SK-N-SH (cell line): Measurements from ENCODE around the gene TTC5. TPM values are rescaled to one million over a fixed set of nuclear protein-coding genes. Genes with fewer than 3 reads are reported as not detected.

Experiments
- CTCF ChIA-PET: fragments of 300-600, 350-600 bp; formaldehyde crosslinking; extraction: SDS; loops from one replicate; lab custom pipeline; 2021; lab: Yijun Ruan, JAX
- POLR2A ChIA-PET: fragments of 350-600 bp; sonication (Branson Sonifier 250); formaldehyde crosslinking; extraction: SDS; loops from one replicate; lab custom pipeline; 2020; ENCODE audit warnings: antibody characterized with exemption, inconsistent platforms; lab: Yijun Ruan, JAX
- DNase-seq: peaks from one replicate; pipeline ENCODE4 v3.0.0; 2012
- H2AFZ ChIP-seq: fragments of 200-600 bp; sonication (generic); 2 replicates; pipeline ENCODE4 v1.8.1; 2016; ENCODE audit warnings: antibody characterized with exemption, mild to moderate bottlenecking, low read depth
- H3F3A ChIP-seq: fragments of 200-600 bp; sonication (generic); replicated peaks from 2 replicates; pipeline ENCODE3; 2016; ENCODE audit warnings: antibody characterized with exemption, mild to moderate bottlenecking; ENCODE audit not compliant: insufficient read depth
- H3K27ac ChIP-seq, 2 experiments: fragments of 200-500 bp in 1 of 2; fragments of 200-600 bp in 1 of 2; sonication (Bioruptor generic) in 1 of 2; sonication (generic), shearing (Covaris generic) in 1 of 2; 2 replicates each; pipeline versions ENCODE4 v1.5.1 to v1.6.1; 2014 to 2016; ENCODE audit warnings: low read depth in 2 of 2, inconsistent platforms in 1 of 2, low read length in 1 of 2, mild to moderate bottlenecking in 1 of 2, mixed read lengths in 1 of 2
- H3K27me3 ChIP-seq: fragments of 200-600 bp; sonication (generic), shearing (Covaris generic); 2 replicates; pipeline ENCODE4 v1.6.1; 2016; ENCODE audit warnings: mixed run types; ENCODE audit not compliant: insufficient read depth
- H3K36me3 ChIP-seq, 2 experiments: fragments of 200-500 bp in 1 of 2; fragments of 200-600 bp in 1 of 2; sonication (Bioruptor generic) in 1 of 2; sonication (generic) in 1 of 2; replicated peaks in 1 of 2; 2 replicates each; pipeline versions ENCODE3 to v1.5.1; 2014 to 2016; ENCODE audit warnings: low read length in 1 of 2, mild to moderate bottlenecking in 1 of 2; ENCODE audit not compliant: insufficient read depth in 2 of 2, control insufficient read depth in 1 of 2
- H3K4me1 ChIP-seq, 2 experiments: fragments of 200-500 bp in 1 of 2; fragments of 200-600 bp in 1 of 2; sonication (Bioruptor generic) in 1 of 2; sonication (generic), shearing (Covaris generic) in 1 of 2; 2 replicates each; pipeline versions ENCODE4 v1.5.1 to v1.6.1; 2014 to 2016; ENCODE audit warnings: low read depth in 1 of 2, low read length in 1 of 2, mixed run types in 1 of 2; ENCODE audit not compliant: insufficient read depth in 2 of 2, control insufficient read depth in 1 of 2
- H3K4me2 ChIP-seq: fragments of 200-600 bp; sonication (generic), shearing (Covaris generic); 2 replicates; pipeline ENCODE4 v1.6.1; 2017; ENCODE audit warnings: mixed run types
- H3K4me3 ChIP-seq, 2 experiments: fragments of 200-500 bp in 1 of 2; fragments of 200-600 bp in 1 of 2; sonication (Bioruptor generic) in 1 of 2; sonication (generic), shearing (Covaris generic) in 1 of 2; 2 replicates each; pipeline versions ENCODE4 v1.5.1 to v1.8.1; 2014 to 2016; ENCODE audit warnings: low read depth in 2 of 2, inconsistent platforms in 1 of 2, low read length in 1 of 2, mild to moderate bottlenecking in 1 of 2, mixed read lengths in 1 of 2, moderate library complexity in 1 of 2
- H3K79me2 ChIP-seq: fragments of 200-600 bp; sonication (generic); 2 replicates; pipeline ENCODE4 v1.8.1; 2017; ENCODE audit warnings: mild to moderate bottlenecking; ENCODE audit not compliant: insufficient read depth
- H3K9ac ChIP-seq: fragments of 200-600 bp; sonication (generic); 2 replicates; pipeline ENCODE4 v1.6.1; 2017; ENCODE audit warnings: mixed run types
- H3K9me2 ChIP-seq: fragments of 200-600 bp; sonication (generic); 2 replicates; pipeline ENCODE4 v1.6.1; 2017; ENCODE audit warnings: mixed run types
- H3K9me3 ChIP-seq: fragments of 200-600 bp; sonication (generic); 2 replicates; pipeline ENCODE4 v1.6.1; 2017; ENCODE audit warnings: mixed run types, mild to moderate bottlenecking, moderate library complexity
- H4K20me1 ChIP-seq: fragments of 200-600 bp; sonication (generic); 2 replicates; pipeline ENCODE4 v1.6.1; 2017; ENCODE audit warnings: mild to moderate bottlenecking, mixed run types; ENCODE audit not compliant: insufficient read depth
- ELF1 ChIP-seq: IDR thresholded peaks from 2 replicates; pipeline ENCODE4 v1.4.0; 2012
- EZH2phosphoT487 ChIP-seq: fragments of 200-600 bp; sonication (generic); IDR thresholded peaks from 2 replicates; pipeline ENCODE4 v1.6.1; 2017; ENCODE audit warnings: low read depth, mixed run types, mild to moderate bottlenecking, antibody characterized with exemption, moderate library complexity, borderline replicate concordance
- FOXM1 ChIP-seq: IDR thresholded peaks from 2 replicates; pipeline ENCODE4 v1.4.0; 2012; ENCODE audit warnings: low read depth, mild to moderate bottlenecking
- GABPA ChIP-seq: IDR thresholded peaks from 2 replicates; pipeline ENCODE4 v1.4.0; 2012; ENCODE audit warnings: low read depth, mild to moderate bottlenecking
- MEF2A ChIP-seq: IDR thresholded peaks from 2 replicates; pipeline ENCODE4 v1.4.0; 2012; ENCODE audit warnings: low read depth, borderline replicate concordance
- NFIC ChIP-seq: IDR thresholded peaks from 2 replicates; pipeline ENCODE4 v1.4.0; 2012; ENCODE audit warnings: borderline replicate concordance
- POLR2AphosphoS5 ChIP-seq: IDR thresholded peaks from 2 replicates; pipeline ENCODE4 v1.6.1; 2012; ENCODE audit warnings: low read depth, low read length
- RAD21 ChIP-seq: IDR thresholded peaks from 2 replicates; pipeline ENCODE4 v1.6.1; 2012; ENCODE audit warnings: mild to moderate bottlenecking, low read length
- RCOR1 ChIP-seq: fragments of 150-350 bp; IDR thresholded peaks from 2 replicates; pipeline ENCODE4 v1.6.1; 2017; ENCODE audit warnings: antibody characterized with exemption, low read length
- RFX5 ChIP-seq: IDR thresholded peaks from 2 replicates; pipeline ENCODE4 v1.6.1; 2012; ENCODE audit warnings: mild to moderate bottlenecking, improper control_type of control experiment, low read length
- RXRA ChIP-seq: IDR thresholded peaks from 2 replicates; pipeline ENCODE4 v1.4.0; 2012; ENCODE audit warnings: low read depth, mild to moderate bottlenecking, borderline replicate concordance
- WGBS: methylation state at CpG from one replicate; pipeline ENCODE4 v1.1.6; 2017; ENCODE audit warnings: low lambda C conversion rate; 5-methylcytosine and 5-hydroxymethylcytosine counted together
- polyA plus RNA-seq, 3 experiments: library from polyadenylated mRNA; depleted of rRNA; stranded (reverse); fragments of >200 nt; gene quantifications; 2 replicates each; pipeline ENCODE4 v1.2.3, GENCODE V29; 2012
- TF ChIP-seq, protein P1 (sequence below): IDR thresholded peaks from 2 replicates; pipeline ENCODE4 v1.6.1; 2012; ENCODE audit warnings: mild to moderate bottlenecking, low read depth, low read length, moderate library complexity
- TF ChIP-seq, protein P2 (sequence below): IDR thresholded peaks from 2 replicates; pipeline ENCODE4; 2012
- TF ChIP-seq, protein P3 (sequence below): IDR thresholded peaks from 2 replicates; pipeline ENCODE4 v1.4.0; 2012; ENCODE audit warnings: low read depth

The TTC5 gene
- polyA plus RNA-seq, 1 of the 3 experiments (the other 2 are of a cell fraction), result 14.6 TPM

DNA sequence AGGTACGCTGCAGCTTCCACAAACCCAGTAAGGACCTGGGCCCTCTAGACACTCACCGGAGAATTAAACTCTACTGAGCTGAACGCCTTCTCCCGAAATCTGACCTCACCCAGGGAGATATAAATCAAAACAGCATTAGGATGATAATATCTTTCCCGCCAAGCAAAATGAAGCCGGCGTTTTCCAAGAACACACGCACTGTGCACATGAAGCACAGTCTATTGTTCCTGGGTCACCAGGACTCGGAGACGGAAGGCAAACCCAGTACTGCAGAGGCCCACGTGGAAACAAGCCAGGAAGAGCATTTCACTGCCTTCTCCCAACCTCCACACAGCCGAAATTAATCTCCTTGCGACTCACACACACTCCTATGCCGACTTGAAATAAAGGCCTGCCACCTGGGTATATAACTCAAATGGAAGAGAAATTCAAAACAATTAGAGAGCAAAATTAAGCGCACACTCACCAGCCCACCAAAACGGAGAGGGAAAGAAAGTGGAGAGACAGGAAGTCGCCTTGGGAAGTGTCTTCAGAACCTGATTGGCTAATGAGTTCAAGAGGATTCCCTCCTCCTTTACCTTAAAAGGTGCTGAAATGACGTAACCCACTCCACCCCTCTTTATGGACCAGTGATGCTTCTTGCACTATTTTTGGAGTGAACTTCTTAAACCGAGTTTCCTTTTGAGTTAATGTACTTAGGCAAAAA lies 27.2 kb upstream of the TTC5 start, which contains the start of gene CCNB1IP1 (continued):
- no peak for TF ChIP-seq FOXM1
- no peak for TF ChIP-seq RAD21
- TF ChIP-seq MEF2A, result no peak
- no peak for TF ChIP-seq RFX5
- TF ChIP-seq NFIC, result no peak
- TF ChIP-seq RXRA, result no peak
- TF ChIP-seq ELF1, result peak; percentile 74
- TF ChIP-seq, protein P1, sequence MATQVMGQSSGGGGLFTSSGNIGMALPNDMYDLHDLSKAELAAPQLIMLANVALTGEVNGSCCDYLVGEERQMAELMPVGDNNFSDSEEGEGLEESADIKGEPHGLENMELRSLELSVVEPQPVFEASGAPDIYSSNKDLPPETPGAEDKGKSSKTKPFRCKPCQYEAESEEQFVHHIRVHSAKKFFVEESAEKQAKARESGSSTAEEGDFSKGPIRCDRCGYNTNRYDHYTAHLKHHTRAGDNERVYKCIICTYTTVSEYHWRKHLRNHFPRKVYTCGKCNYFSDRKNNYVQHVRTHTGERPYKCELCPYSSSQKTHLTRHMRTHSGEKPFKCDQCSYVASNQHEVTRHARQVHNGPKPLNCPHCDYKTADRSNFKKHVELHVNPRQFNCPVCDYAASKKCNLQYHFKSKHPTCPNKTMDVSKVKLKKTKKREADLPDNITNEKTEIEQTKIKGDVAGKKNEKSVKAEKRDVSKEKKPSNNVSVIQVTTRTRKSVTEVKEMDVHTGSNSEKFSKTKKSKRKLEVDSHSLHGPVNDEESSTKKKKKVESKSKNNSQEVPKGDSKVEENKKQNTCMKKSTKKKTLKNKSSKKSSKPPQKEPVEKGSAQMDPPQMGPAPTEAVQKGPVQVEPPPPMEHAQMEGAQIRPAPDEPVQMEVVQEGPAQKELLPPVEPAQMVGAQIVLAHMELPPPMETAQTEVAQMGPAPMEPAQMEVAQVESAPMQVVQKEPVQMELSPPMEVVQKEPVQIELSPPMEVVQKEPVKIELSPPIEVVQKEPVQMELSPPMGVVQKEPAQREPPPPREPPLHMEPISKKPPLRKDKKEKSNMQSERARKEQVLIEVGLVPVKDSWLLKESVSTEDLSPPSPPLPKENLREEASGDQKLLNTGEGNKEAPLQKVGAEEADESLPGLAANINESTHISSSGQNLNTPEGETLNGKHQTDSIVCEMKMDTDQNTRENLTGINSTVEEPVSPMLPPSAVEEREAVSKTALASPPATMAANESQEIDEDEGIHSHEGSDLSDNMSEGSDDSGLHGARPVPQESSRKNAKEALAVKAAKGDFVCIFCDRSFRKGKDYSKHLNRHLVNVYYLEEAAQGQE, result no peak
- TF ChIP-seq RCOR1, result peak; percentile 20
- TF ChIP-seq EZH2phosphoT487, result no peak
- TF ChIP-seq, protein P2, sequence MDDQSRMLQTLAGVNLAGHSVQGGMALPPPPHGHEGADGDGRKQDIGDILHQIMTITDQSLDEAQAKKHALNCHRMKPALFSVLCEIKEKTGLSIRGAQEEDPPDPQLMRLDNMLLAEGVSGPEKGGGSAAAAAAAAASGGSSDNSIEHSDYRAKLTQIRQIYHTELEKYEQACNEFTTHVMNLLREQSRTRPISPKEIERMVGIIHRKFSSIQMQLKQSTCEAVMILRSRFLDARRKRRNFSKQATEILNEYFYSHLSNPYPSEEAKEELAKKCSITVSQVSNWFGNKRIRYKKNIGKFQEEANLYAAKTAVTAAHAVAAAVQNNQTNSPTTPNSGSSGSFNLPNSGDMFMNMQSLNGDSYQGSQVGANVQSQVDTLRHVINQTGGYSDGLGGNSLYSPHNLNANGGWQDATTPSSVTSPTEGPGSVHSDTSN, result no peak
- TF ChIP-seq POLR2AphosphoS5, result peak; percentile 82; the same call in 1 of the 2 replicates

DNA sequence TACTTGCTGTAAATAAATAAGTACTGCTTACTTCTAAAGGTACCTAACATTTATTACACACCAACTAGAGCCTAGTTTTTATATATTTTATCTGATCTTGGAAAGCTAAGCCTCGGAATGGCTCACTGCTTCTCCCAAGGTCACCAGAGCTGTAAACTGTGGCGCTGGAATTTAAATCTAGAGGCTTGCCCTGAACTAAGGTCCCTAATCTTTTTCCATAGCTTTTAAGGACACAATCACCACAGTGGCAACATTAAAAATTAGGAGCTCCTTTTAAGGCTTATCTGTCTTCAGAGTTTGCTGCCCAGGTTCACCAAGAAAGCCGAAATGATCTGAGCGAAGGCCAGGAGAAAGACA lies 26.7 kb upstream of the TTC5 start:
- H3K9me2 ChIP-seq, result no peaks in the 10 kb centered on the region
- no peaks in the 10 kb centered on the region for H4K20me1 ChIP-seq
- CTCF ChIA-PET, result interaction anchor here (1.9 to 2.2 kb wide), 2 partner anchors 10 to 277 kb away, joined by 9 to 12 read pairs; no protein-coding TSS in a partner anchor
- peak overlapping the region; percentile 91 for H2AFZ ChIP-seq
- POLR2A ChIA-PET, result interaction anchor here (1.3 to 1.7 kb wide), 2 partner anchors 11 to 123 kb away, joined by 6 to 14 read pairs; partner anchors contain the start of genes APEX1, OSGEP and PARP2
- WGBS, result 0% methylated on average over 4 of the region's 4 CpGs
- DNase-seq, result peak; percentile 21
- TF ChIP-seq, protein P3, sequence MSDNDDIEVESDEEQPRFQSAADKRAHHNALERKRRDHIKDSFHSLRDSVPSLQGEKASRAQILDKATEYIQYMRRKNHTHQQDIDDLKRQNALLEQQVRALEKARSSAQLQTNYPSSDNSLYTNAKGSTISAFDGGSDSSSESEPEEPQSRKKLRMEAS, result no peak
- no peak for TF ChIP-seq RFX5
- TF ChIP-seq MEF2A, result no peak
- TF ChIP-seq NFIC, result no peak
- TF ChIP-seq GABPA, result no peak
- peaks cover 52% of the 10 kb centered on the region for H3K79me2 ChIP-seq
- H3K36me3 ChIP-seq, result peaks cover 13 to 17% of the 10 kb centered on the region in 2 experiments
- H3K4me2 ChIP-seq, result peak overlapping the region; percentile 95
- peaks cover 0 to 5% of the 10 kb centered on the region in 2 experiments; a peak in 2 of 4 replicates for H3K4me1 ChIP-seq
- H3K9me3 ChIP-seq, result no peaks in the 10 kb centered on the region
- H3K4me3 ChIP-seq, result peak overlapping the region; percentile 86 to 88
- H3F3A ChIP-seq, result peaks cover 25% of the 10 kb centered on the region
- peak overlapping the region; percentile 79 for H3K9ac ChIP-seq
- no peaks in the 10 kb centered on the region for H3K27me3 ChIP-seq
- H3K27ac ChIP-seq, result peak overlapping the region; percentile 80 to 89
